Measurements from ENCODE around the gene CMTM5.

DNA sequence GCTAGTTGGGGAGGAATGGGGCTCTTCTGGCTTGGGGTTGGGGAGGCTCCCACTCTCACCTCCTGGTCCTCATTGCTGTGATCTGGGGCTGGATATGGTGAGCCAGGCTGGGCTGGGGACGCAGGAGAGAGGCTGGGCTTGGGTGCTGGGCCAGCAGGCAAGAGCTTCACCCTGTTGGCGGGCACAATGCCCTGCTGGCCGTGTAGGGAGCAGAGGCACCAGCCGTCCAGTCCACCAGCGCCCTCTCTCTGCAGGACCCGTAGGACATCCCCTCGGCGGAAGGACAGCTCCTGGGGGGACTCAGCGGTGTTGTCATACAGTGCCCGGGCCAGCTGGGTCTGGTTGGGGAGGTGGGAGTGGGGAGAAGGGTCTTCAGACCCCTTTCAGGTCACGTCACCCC, 16.4 kb upstream of the CMTM5 start:
- TF ChIP-seq, protein P1, sequence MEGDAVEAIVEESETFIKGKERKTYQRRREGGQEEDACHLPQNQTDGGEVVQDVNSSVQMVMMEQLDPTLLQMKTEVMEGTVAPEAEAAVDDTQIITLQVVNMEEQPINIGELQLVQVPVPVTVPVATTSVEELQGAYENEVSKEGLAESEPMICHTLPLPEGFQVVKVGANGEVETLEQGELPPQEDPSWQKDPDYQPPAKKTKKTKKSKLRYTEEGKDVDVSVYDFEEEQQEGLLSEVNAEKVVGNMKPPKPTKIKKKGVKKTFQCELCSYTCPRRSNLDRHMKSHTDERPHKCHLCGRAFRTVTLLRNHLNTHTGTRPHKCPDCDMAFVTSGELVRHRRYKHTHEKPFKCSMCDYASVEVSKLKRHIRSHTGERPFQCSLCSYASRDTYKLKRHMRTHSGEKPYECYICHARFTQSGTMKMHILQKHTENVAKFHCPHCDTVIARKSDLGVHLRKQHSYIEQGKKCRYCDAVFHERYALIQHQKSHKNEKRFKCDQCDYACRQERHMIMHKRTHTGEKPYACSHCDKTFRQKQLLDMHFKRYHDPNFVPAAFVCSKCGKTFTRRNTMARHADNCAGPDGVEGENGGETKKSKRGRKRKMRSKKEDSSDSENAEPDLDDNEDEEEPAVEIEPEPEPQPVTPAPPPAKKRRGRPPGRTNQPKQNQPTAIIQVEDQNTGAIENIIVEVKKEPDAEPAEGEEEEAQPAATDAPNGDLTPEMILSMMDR (IDR thresholded peaks at IDR 0.05; ENCODE audit: low read depth, low read length, poor library complexity, severe bottlenecking), result no peak
- TF ChIP-seq EZH2phosphoT487 (IDR thresholded peaks at IDR 0.05; ENCODE audit: borderline replicate concordance, low read length), result no peak

All from DOHH2 (cell line).